Vagina (tissue), 2 donors: ENCODE results near the gene CAPN15.

ENCODE experiments used
- CTCF ChIP-seq, 3 experiments: fragments of 450-650 bp in 2 of 3; fragments of 200-600 bp in 1 of 3; sonication (generic) in 1 of 3; IDR thresholded peaks; one replicate each; pipeline ENCODE4 v1.5.1; 2017 to 2019; ENCODE audit warnings: antibody characterized with exemption in 3 of 3, mild to moderate bottlenecking in 2 of 3, moderate library complexity in 2 of 3
- POLR2A ChIP-seq, 2 donors: fragments of 450-650 bp; IDR thresholded peaks; one replicate each; pipeline ENCODE4 v1.6.1; 2017; ENCODE audit warnings: antibody characterized with exemption in 2 of 2, mild to moderate bottlenecking in 2 of 2, moderate library complexity in 2 of 2
- POLR2AphosphoS5 ChIP-seq, 2 donors: sonication (generic); formaldehyde crosslinking; IDR thresholded peaks; one replicate each; pipeline ENCODE4 v1.9.0; 2017; ENCODE audit warnings: antibody characterized with exemption in 2 of 2, mild to moderate bottlenecking in 2 of 2, low read depth in 1 of 2; ENCODE audit not compliant: insufficient read depth in 1 of 2

DNA sequence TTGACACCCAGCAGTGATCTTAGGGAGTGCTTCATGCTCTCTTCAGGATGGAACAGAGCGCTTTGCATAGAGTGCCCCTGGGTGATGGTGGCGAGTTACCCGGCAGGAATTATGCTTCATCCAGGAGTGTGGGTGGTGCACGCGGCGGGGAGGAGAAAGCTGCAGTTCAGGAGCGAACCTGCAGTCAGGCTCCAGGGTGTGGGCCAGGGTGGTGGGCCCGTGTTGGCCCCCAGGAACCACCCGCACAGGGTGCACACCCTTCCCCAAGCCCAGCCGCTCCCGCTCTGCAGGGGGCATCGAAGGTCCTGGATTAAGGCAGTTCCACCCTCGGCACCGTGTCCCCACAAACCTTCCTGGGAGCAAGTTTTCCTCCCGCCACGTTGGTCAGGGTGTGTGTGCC, 66.3 kb downstream of the CAPN15 start:
- TF ChIP-seq POLR2A (IDR thresholded peaks at IDR 0.05) (no peak), CTCF (IDR thresholded peaks at IDR 0.05) (no peak), POLR2AphosphoS5 (IDR thresholded peaks at IDR 0.05; ENCODE audit: insufficient read depth in 1 of 2, low read depth in 1 of 2) (no peak)
